GM18511 (cell line): ENCODE results near the gene DNAJA1.
"Not testable (repeated sequence)": the region's sequence is repeated elsewhere in the genome, so short reads cannot be mapped to it uniquely, and the experiment has no call there.

Source experiments
- ATAC-seq: cut with Tn5 transposase; IDR thresholded peaks from one replicate; pipeline ENCODE4 v1.9.1; 2021; ENCODE audit warnings: mild to moderate bottlenecking, moderate library complexity; ENCODE audit not compliant: unreplicated experiment

DNAJA1 gene

DNA sequence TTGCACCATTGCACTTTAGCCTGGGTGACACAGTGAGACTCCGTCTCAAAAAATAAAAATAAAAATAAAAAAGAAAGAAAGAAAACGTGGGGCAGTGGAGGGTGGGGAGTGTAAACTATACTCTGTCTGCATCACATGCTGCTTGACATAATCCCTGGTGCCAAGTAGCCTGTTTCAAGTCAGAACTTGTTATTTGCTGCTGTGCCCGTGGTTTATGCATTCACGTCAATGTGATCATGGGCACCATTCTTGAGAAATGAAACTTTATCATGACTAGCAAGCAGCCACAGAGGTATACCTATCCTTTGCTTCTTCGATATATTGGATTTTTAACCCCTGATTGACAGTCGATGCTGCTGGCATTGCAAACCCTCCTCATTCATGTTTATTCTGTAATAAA lies 55.5 kb downstream of the DNAJA1 start:
- ATAC-seq, result no peak

DNA sequence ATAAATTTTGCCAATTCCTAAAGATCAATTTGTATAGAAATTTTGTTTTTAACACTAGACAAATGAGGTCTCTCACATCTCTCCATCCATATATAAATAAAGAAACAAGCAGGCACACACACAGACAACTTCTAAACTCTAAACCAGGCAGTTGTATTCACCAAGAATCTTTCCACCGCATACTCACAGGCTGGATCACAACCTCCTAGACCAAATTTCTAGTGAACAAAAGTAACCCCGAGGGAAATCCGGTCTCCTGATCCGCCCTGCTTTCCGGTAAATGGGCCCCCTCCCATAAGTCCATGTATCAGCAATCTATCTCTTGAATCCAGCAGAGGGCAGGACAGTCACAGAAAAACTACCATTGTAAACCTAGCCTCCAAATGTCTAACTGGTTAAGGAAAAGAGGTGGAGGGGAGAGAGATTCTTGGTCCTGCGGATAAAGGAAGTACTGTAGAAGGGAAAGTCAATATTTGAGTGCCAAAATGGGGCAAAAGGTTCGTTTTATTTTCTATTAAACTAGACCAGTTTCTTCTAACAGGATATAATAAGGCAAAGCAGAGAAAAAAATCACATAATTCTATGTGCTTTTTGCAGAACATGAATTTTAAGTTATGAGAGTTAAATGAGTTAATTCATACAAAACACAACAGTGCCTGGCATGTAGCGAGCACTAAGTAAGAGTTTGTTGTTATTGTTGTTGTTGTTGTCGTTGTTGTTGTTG lies 56.2 kb downstream of the DNAJA1 start:
- peak; percentile 45 for ATAC-seq

DNA sequence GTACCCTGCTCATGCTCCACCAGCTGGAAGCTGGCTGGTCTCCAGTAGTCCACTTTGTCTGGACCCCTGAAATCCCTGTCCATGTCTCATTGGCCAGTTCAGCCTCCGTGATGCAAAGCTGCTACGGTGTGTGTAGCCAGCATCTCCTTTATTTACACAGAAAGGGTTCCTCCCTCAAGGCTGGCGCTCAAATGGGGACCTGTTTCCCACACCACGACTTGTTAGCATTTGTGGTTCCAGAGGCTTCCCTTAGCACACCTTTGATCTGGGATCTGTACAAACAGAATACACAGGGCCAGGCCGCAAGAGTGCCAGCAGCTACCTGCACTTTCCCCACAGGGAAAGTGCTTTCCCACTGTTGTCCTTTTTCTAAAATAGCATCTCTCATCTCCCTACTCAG lies 57.1 kb downstream of the DNAJA1 start:
- no peak for ATAC-seq

DNA sequence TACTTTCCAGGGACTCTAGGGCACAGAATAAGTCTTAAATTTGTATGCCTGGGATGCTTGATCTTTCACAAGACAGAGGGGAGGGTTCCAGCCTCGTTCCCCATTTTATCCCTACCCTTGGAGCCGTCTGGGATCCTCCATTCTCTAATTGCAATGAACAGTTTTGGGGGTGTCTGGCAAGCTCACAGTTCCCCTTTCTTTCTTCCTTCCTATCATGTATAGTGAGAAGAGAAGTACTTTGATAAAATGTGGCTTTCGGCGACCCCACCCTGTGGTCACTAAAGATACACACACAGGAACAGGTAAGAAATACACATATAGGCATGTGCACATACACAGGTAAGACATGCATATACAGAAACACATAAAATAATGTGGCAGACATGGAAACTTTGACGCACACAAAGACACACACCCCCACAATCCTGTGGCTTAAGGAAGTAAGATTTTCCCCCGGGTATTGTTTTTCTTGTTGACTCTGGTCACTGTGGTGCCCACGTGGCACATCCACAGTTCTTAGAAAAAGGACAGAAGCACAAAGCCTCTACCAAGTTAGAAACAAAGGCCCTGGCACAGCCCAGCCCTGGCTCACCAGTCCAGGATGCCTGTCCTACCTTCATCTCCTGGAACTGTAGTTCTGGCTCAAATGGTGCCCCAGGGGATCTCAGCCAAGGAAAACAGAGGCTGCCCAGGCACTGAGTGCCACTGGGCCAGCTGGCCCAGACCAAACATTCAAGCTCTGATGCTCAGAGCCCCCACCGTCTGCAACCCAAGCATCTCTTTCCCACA lies 57.7 kb downstream of the DNAJA1 start:
- no peak for ATAC-seq

DNA sequence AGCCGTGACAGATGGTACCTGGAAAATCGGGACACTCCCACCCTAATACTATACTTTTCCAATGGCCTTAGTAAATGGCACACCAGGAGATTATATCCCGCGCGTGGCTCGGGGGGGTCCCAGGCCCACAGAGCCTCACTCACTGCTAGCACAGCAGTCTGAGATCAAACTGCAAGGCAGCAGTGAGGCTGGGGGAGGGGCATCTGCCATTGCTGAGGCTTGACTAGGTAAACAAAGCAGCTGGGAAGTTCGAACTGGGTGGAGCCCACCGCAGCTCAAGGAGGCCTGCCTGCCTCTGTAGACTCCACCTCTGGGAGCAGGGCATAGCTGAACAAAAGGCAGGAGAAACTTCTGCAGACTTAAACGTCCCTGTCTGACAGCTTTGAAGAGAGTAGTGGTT lies 60.6 kb downstream of the DNAJA1 start:
- not testable (repeated sequence) for ATAC-seq
